HepG2 (cell line): ENCODE measurements around the gene CADM4. TPM values are rescaled to one million over a fixed set of nuclear protein-coding genes. Genes with fewer than 3 reads are reported as not detected.

ENCODE experiments used
- CBX1 ChIP-seq: IDR thresholded peaks from one replicate; pipeline ENCODE4 v1.6.1; 2016; ENCODE audit warnings: antibody characterized with exemption, low read depth
- CENPBD1 ChIP-seq: sonication (generic); formaldehyde crosslinking; IDR thresholded peaks from 2 replicates; pipeline ENCODE4 v1.8.0; 2022; ENCODE audit warnings: missing genetic modification reagents, low read depth, mild to moderate bottlenecking, borderline replicate concordance
- HNF4A ChIP-seq: sonication (generic); formaldehyde crosslinking; IDR thresholded peaks from 2 replicates; pipeline ENCODE4 v1.4.0; 2020; ENCODE audit warnings: missing genetic modification reagents
- MIER2 ChIP-seq: IDR thresholded peaks from 2 replicates; pipeline ENCODE4 v1.6.1; 2016; ENCODE audit warnings: missing biosample characterization, missing genetic modification reagents
- NFE2L2 ChIP-seq: fragments of 150-350 bp; IDR thresholded peaks from 2 replicates; pipeline ENCODE4 v1.6.1; 2014; ENCODE audit warnings: low read length
- PLRG1 ChIP-seq: fragments of 450-650 bp; conservative IDR thresholded peaks from 2 replicates; pipeline ENCODE4 v1.6.1; 2016
- RNF2 ChIP-seq: fragments of 450-650 bp; conservative IDR thresholded peaks from 2 replicates; pipeline ENCODE4 v1.6.1; 2016; ENCODE audit warnings: low read depth
- SMAD3 ChIP-seq: sonication (generic); formaldehyde crosslinking; IDR thresholded peaks from 2 replicates; pipeline ENCODE4 v1.4.0; 2020; ENCODE audit warnings: missing genetic modification reagents
- SP1 ChIP-seq, 2 experiments: fragments of 450-650 bp in 1 of 2; sonication (generic) in 1 of 2; formaldehyde crosslinking in 1 of 2; IDR thresholded peaks; 2 replicates each; pipeline versions ENCODE4 v1.4.0 to v1.6.1; 2016 to 2020; ENCODE audit warnings: missing genetic modification reagents in 1 of 2
- TP53 ChIP-seq: sonication (generic); formaldehyde crosslinking; conservative IDR thresholded peaks from 2 replicates; pipeline ENCODE4 v1.4.0; 2020; ENCODE audit warnings: missing genetic modification reagents
- UBTF ChIP-seq: sonication (generic); formaldehyde crosslinking; IDR thresholded peaks from 2 replicates; pipeline ENCODE4 v1.4.0; 2020; ENCODE audit warnings: mild to moderate bottlenecking, missing genetic modification reagents
- ZC3H13 ChIP-seq: sonication (generic); formaldehyde crosslinking; IDR thresholded peaks from 2 replicates; pipeline ENCODE4 v1.8.1; 2023; ENCODE audit warnings: mild to moderate bottlenecking, missing genetic modification reagents, moderate library complexity
- ZNF143 ChIP-seq: sonication (generic); formaldehyde crosslinking; IDR thresholded peaks from 2 replicates; pipeline ENCODE4 v1.4.0; 2020; ENCODE audit warnings: missing genetic modification reagents
- ZNF343 ChIP-seq: sonication (generic); formaldehyde crosslinking; IDR thresholded peaks from 2 replicates; pipeline ENCODE4 v1.4.0; 2020; ENCODE audit warnings: mild to moderate bottlenecking, missing genetic modification reagents
- ZNF615 ChIP-seq: sonication (generic); formaldehyde crosslinking; IDR thresholded peaks from 2 replicates; pipeline ENCODE4 v1.5.0; 2020; ENCODE audit warnings: mild to moderate bottlenecking, missing genetic modification reagents, borderline replicate concordance
- ZNF775 ChIP-seq: sonication (generic); formaldehyde crosslinking; IDR thresholded peaks from 2 replicates; pipeline ENCODE4 v1.4.0; 2020; ENCODE audit warnings: missing genetic modification reagents, mild to moderate bottlenecking, moderate library complexity, borderline replicate concordance
- ZNF776 ChIP-seq: sonication (generic); formaldehyde crosslinking; IDR thresholded peaks from 2 replicates; pipeline ENCODE4 v1.4.0; 2020; ENCODE audit warnings: mild to moderate bottlenecking, missing genetic modification reagents
- ZNF777 ChIP-seq: sonication (generic); formaldehyde crosslinking; IDR thresholded peaks from 2 replicates; pipeline ENCODE4 v1.4.0; 2020; ENCODE audit warnings: missing genetic modification reagents
- ZNF788 ChIP-seq: sonication (generic); formaldehyde crosslinking; IDR thresholded peaks from 2 replicates; pipeline ENCODE4 v1.5.0; 2020; ENCODE audit warnings: mild to moderate bottlenecking, missing genetic modification reagents, borderline replicate concordance
- ZNF790 ChIP-seq: sonication (generic); formaldehyde crosslinking; IDR thresholded peaks from 2 replicates; pipeline ENCODE4 v1.8.0; 2022; ENCODE audit warnings: missing genetic modification reagents, mild to moderate bottlenecking, borderline replicate concordance
- ZNF879 ChIP-seq: sonication (generic); formaldehyde crosslinking; IDR thresholded peaks from 2 replicates; pipeline ENCODE4 v1.8.1; 2023; ENCODE audit warnings: missing genetic modification reagents
- polyA plus RNA-seq, 8 experiments: library from polyadenylated mRNA; depleted of rRNA in 3 of 8; stranded (reverse) in 7 of 8; unstranded in 1 of 8; fragments of >200 nt; fragmentation: Illumina TruSeq in 4 of 8; extraction: Trizol in 4 of 8; gene quantifications; 2 replicates each; pipeline versions ENCODE4 v1.2.1 to v1.2.3, GENCODE V29; 2011 to 2016; ENCODE audit warnings: low read depth in 4 of 8, missing spikeins in 1 of 8, mixed read lengths in 1 of 8; ENCODE audit not compliant: insufficient read depth in 1 of 8
- total RNA-seq, 5 experiments: library from RNA; depleted of rRNA; stranded (reverse); fragments of >200 nt; fragmentation: Illumina TruSeq; extraction: Trizol; gene quantifications; 2 replicates each; pipeline ENCODE4 v1.2.3, GENCODE V29; 2016; ENCODE audit warnings: low read depth in 1 of 5
- TF ChIP-seq, protein P1 (sequence below): sonication (generic); formaldehyde crosslinking; IDR thresholded peaks from 2 replicates; pipeline ENCODE4 v1.4.0; 2020; ENCODE audit warnings: missing genetic modification reagents, borderline replicate concordance
- TF ChIP-seq, protein P2 (sequence below): sonication (generic); formaldehyde crosslinking; IDR thresholded peaks from 2 replicates; pipeline ENCODE4 v1.4.0; 2020; ENCODE audit warnings: missing genetic modification reagents, mild to moderate bottlenecking, borderline replicate concordance

Gene CADM4
- total and polyA plus RNA-seq, 2 of the 13 experiments (the other 11 are each of a cell fraction or from before 2014, with no cell fraction given) = 8.5 to 16.0 TPM

DNA sequence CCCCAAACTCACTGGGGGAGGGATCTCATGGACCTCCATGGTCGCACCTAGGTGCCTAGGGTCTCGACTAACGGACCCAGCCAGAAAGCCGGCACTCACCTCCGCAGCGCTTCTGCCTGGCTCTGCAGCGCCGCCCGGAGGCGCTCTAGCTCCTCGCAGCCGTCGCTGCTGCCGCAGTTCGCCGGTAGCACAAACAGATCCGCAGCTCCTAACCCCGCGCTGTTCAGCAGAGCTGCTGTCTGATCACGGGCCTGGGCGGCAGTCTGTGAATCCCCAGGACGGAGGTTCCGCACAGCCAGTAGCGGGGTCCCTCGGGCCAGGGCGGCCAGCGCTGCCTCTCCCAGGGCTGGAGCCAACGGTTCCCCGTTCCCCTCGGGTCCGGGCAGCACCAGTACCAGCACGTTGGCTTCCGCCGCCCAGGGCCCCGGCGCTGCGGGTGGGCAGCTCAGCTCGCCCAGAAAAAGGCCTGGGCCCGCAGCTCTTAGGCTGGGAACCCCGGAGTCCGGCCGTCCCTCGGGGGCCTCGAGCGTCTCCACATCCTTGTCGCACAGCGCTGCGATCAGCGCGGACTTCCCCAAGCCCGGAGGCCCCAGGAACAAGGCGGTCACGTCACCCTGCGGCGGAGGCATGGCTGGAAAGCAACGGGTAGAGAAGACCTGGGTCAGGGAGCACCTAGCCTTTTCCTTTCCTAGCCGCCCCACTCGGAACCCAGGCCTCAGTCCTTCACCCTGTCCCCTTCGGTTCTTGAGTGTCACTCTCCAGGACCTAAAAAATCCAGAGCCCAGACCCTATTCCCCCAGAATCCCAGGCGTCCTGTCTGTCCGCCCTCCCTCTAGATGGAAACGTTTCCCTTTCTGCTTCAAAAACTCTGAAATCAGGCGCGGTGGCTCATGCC lies 44.7 kb downstream of the CADM4 start (continued):
- TF ChIP-seq, protein P1, sequence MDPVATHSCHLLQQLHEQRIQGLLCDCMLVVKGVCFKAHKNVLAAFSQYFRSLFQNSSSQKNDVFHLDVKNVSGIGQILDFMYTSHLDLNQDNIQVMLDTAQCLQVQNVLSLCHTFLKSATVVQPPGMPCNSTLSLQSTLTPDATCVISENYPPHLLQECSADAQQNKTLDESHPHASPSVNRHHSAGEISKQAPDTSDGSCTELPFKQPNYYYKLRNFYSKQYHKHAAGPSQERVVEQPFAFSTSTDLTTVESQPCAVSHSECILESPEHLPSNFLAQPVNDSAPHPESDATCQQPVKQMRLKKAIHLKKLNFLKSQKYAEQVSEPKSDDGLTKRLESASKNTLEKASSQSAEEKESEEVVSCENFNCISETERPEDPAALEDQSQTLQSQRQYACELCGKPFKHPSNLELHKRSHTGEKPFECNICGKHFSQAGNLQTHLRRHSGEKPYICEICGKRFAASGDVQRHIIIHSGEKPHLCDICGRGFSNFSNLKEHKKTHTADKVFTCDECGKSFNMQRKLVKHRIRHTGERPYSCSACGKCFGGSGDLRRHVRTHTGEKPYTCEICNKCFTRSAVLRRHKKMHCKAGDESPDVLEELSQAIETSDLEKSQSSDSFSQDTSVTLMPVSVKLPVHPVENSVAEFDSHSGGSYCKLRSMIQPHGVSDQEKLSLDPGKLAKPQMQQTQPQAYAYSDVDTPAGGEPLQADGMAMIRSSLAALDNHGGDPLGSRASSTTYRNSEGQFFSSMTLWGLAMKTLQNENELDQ (CRISPR knock-in tag) = no peak
- TF ChIP-seq ZNF879 (CRISPR knock-in tag) = no peak
- peak; percentile 52; the same call in 1 of the 2 replicates for TF ChIP-seq ZNF776 (CRISPR knock-in tag)
- TF ChIP-seq ZNF790 = no peak
- TF ChIP-seq CBX1 = no peak
- no peak for TF ChIP-seq RNF2
- no peak for TF ChIP-seq TP53 (CRISPR knock-in tag)
- TF ChIP-seq ZNF775 = no peak
- TF ChIP-seq CENPBD1 (CRISPR knock-in tag) = no peak
- no peak for TF ChIP-seq ZNF777 (CRISPR knock-in tag)
- peak; percentile 33; the same call in 1 of the 2 replicates for TF ChIP-seq ZNF788 (CRISPR knock-in tag)
- TF ChIP-seq HNF4A = no peak
- TF ChIP-seq SP1 (IDR thresholded peaks at IDR 0.05) = no peak
- TF ChIP-seq SP1 (CRISPR knock-in tag; IDR thresholded peaks at IDR 0.05) = no peak; the same call in 1 of the 2 replicates
- TF ChIP-seq ZNF615 (CRISPR knock-in tag) = no peak
- no peak for TF ChIP-seq SMAD3 (CRISPR knock-in tag)
- TF ChIP-seq, protein P2, sequence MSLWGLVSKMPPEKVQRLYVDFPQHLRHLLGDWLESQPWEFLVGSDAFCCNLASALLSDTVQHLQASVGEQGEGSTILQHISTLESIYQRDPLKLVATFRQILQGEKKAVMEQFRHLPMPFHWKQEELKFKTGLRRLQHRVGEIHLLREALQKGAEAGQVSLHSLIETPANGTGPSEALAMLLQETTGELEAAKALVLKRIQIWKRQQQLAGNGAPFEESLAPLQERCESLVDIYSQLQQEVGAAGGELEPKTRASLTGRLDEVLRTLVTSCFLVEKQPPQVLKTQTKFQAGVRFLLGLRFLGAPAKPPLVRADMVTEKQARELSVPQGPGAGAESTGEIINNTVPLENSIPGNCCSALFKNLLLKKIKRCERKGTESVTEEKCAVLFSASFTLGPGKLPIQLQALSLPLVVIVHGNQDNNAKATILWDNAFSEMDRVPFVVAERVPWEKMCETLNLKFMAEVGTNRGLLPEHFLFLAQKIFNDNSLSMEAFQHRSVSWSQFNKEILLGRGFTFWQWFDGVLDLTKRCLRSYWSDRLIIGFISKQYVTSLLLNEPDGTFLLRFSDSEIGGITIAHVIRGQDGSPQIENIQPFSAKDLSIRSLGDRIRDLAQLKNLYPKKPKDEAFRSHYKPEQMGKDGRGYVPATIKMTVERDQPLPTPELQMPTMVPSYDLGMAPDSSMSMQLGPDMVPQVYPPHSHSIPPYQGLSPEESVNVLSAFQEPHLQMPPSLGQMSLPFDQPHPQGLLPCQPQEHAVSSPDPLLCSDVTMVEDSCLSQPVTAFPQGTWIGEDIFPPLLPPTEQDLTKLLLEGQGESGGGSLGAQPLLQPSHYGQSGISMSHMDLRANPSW = no peak
- no peak for TF ChIP-seq PLRG1
- TF ChIP-seq ZC3H13 = peak; percentile 34; the same call in 1 of the 2 replicates
- peak; percentile 65; the same call in 1 of the 2 replicates for TF ChIP-seq ZNF343 (CRISPR knock-in tag)
- no peak for TF ChIP-seq NFE2L2
- no peak for TF ChIP-seq MIER2 (CRISPR knock-in tag)
- TF ChIP-seq ZNF143 (CRISPR knock-in tag) = no peak
- peak; percentile 76 for TF ChIP-seq UBTF (CRISPR knock-in tag)
